ENCODE results near the gene CPE. TPM values are rescaled to one million over a fixed set of nuclear protein-coding genes. Genes with fewer than 3 reads are reported as not detected.

The CPE gene
- total RNA-seq, 4 donors from 2014 or later, result 23.6 to 31.3 (median 25.8) TPM

DNA sequence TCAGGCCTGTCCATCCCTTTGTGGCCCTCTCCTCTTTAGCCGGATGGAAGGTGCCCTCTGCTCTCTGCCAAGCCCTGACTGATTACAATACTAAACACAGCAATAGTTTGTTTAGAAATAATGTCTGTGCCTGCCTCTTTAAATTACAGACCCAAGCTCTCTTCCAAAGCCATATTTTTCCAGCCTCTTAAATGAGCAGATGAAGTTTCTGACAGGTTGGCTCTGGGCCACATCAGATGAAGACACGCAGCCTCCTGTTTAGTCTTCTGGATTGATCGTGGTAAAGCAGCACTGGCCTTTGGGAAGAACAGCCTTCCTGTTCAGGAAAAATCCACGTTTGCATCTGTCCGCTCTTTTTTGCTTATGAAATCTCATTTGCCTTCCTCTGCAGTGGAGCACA lies 133.6 kb downstream of the CPE start:
- Histone ChIP-seq H3K27me3 (no peaks in the 10 kb centered on the region), H3K36me3 (no peaks in the 10 kb centered on the region), H3K27ac (no peak overlapping the region), H3K4me3 (no peak overlapping the region), H3K4me1 (no peaks in the 10 kb centered on the region), H3K9me3 (no peaks in the 10 kb centered on the region)
- no peak for TF ChIP-seq POLR2A (IDR thresholded peaks at IDR 0.05)
- TF ChIP-seq, protein P1, sequence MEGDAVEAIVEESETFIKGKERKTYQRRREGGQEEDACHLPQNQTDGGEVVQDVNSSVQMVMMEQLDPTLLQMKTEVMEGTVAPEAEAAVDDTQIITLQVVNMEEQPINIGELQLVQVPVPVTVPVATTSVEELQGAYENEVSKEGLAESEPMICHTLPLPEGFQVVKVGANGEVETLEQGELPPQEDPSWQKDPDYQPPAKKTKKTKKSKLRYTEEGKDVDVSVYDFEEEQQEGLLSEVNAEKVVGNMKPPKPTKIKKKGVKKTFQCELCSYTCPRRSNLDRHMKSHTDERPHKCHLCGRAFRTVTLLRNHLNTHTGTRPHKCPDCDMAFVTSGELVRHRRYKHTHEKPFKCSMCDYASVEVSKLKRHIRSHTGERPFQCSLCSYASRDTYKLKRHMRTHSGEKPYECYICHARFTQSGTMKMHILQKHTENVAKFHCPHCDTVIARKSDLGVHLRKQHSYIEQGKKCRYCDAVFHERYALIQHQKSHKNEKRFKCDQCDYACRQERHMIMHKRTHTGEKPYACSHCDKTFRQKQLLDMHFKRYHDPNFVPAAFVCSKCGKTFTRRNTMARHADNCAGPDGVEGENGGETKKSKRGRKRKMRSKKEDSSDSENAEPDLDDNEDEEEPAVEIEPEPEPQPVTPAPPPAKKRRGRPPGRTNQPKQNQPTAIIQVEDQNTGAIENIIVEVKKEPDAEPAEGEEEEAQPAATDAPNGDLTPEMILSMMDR (IDR thresholded peaks at IDR 0.05), result no peak
- no peak for DNase-seq

DNA sequence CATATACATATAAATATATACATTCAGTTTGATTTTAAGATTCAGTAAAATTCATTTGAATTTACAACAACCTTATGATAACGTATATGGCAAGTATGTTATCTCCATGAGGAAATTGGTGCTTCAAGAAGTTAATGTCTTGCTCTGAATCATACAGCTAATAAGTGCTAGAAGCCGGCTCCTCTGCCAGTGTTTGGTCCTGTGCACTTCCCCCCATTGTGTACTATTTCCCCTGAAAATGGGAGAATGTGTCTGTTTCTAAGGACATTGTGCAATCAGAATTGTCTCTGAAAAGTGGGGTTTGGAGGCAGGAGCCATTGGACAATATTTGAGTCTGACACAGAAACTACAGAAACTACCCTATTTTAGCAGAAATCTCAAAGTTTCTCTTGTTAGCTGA lies 135.9 kb downstream of the CPE start:
- Histone ChIP-seq H3K4me3 (no peak overlapping the region), H3K4me1 (no peaks in the 10 kb centered on the region), H3K27ac (no peak overlapping the region), H3K9me3 (no peaks in the 10 kb centered on the region), H3K27me3 (no peaks in the 10 kb centered on the region), H3K36me3 (no peaks in the 10 kb centered on the region)
- DNase-seq, result no peak
- TF ChIP-seq, protein P1 (IDR thresholded peaks at IDR 0.05), result no peak
- TF ChIP-seq POLR2A (IDR thresholded peaks at IDR 0.05), result no peak

DNA sequence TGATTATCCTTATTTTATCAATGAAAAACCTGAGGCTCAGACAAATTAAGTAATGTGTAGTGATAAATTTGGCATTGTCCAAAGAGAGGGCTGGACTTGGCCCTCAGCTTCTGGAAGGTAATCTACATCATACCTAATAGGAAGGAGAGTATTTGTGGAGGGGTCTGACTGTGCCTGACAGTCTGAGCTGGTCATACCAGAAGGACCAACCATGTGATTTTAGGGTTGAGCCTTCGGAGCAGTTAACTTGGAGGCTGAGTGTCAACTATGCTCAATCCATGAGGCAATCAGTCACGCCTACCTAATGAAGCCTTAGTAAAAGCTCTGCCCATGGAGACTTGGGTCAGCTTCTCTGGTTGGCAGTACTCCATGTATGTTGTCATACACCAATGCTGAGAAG lies 136.4 kb downstream of the CPE start:
- Histone ChIP-seq H3K9me3 (no peaks in the 10 kb centered on the region), H3K4me3 (no peak overlapping the region), H3K27me3 (no peaks in the 10 kb centered on the region), H3K4me1 (no peaks in the 10 kb centered on the region), H3K36me3 (no peaks in the 10 kb centered on the region), H3K27ac (no peak overlapping the region)
- TF ChIP-seq POLR2A (IDR thresholded peaks at IDR 0.05), result no peak
- TF ChIP-seq, protein P1 (IDR thresholded peaks at IDR 0.05), result no peak
- no peak for DNase-seq

DNA sequence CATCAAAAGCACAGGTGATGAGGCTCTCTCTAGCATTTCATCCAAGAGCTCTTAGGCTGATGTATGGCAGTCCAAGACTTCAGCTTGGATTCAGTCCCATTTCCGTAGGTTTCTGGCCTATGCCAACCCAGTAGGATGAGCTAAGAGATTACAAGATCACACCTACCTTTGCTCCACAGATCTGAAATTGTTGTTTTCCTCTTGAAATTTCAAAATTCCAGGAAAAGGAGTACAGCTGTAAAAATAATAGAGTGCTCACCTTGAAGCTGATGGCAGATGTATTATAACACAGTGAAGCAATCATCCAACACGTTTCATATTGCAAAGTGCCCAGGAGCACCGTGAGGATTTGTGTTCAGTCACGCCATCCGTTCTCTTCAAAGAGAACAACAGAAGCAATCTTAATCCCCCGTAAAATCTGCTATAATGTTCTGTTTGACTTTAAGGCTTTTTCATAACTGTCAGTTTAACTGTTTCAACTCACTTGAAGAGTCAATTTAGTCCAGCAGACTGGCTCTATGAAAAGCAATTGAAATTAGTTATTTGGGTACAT lies 137.5 kb downstream of the CPE start:
- H3K27me3 ChIP-seq, result no peaks in the 10 kb centered on the region
- H3K27ac ChIP-seq, result no peak overlapping the region
- TF ChIP-seq, protein P1 (IDR thresholded peaks at IDR 0.05), result no peak
- no peak for TF ChIP-seq POLR2A (IDR thresholded peaks at IDR 0.05)
- H3K9me3 ChIP-seq, result no peaks in the 10 kb centered on the region
- DNase-seq, result no peak
- H3K4me1 ChIP-seq, result no peaks in the 10 kb centered on the region
- H3K36me3 ChIP-seq, result no peaks in the 10 kb centered on the region
- H3K4me3 ChIP-seq, result no peak overlapping the region

DNA sequence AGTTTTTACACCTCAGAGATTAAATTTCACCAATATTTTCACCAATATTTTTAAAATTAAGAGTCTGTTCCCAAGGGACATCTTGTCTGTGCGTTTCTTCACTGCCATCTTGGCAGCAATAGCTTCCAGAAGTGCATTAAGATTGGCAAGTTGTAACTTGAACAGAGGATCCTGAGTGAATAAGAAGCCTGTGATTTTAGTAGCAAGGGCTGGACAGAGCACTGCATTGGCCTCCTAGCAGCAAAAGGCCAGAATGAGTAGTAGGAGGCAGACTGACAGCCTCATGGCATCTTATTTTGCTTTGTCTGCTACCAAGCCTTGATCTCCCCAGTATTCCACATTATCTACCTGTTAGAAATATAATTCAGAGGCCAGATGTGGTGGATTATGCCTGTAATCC lies 138.4 kb downstream of the CPE start:
- no peak for DNase-seq
- TF ChIP-seq, protein P1 (IDR thresholded peaks at IDR 0.05), result no peak
- TF ChIP-seq POLR2A (IDR thresholded peaks at IDR 0.05), result no peak
- no peaks in the 10 kb centered on the region for H3K36me3 ChIP-seq
- H3K4me1 ChIP-seq, result no peaks in the 10 kb centered on the region
- no peaks in the 10 kb centered on the region for H3K9me3 ChIP-seq
- no peaks in the 10 kb centered on the region for H3K27me3 ChIP-seq
- no peak overlapping the region for H3K4me3 ChIP-seq
- H3K27ac ChIP-seq, result no peak overlapping the region
